Mucosa of descending colon (tissue), 3 donors: ENCODE results near the gene OTOP3. TPM values are rescaled to one million over a fixed set of nuclear protein-coding genes. Genes with fewer than 3 reads are reported as not detected.

Experiments used
- ATAC-seq: fragments of 200-7000 bp; cut with Tn5 transposase; one replicate; pipeline ENCODE4 v1.9.1; 2020; ENCODE audit warnings: mild to moderate bottlenecking, moderate library complexity
- DNase-seq, 3 donors: peaks; one replicate each; pipeline ENCODE4 v3.0.0-alpha.2; 2020
- H3K36me3 ChIP-seq: fragments of 200-600 bp; one replicate; pipeline ENCODE4 v1.8.0; 2021; ENCODE audit warnings: low read depth, mild to moderate bottlenecking
- H3K4me1 ChIP-seq: fragments of 200-600 bp; one replicate; pipeline ENCODE4 v1.8.0; 2021; ENCODE audit warnings: low read depth, mild to moderate bottlenecking
- H3K4me3 ChIP-seq: fragments of 200-600 bp; one replicate; pipeline ENCODE4 v1.8.0; 2021; ENCODE audit warnings: mild to moderate bottlenecking
- H3K9me3 ChIP-seq: fragments of 200-600 bp; one replicate; pipeline ENCODE4 v1.8.0; 2021; ENCODE audit warnings: mild to moderate bottlenecking
- CTCF ChIP-seq: fragments of 200-600 bp; IDR thresholded peaks from one replicate; pipeline ENCODE4 v1.8.0; 2022; ENCODE audit warnings: antibody characterized with exemption, mild to moderate bottlenecking
- intact Hi-C, 2 donors: fragments of 100-400 bp; cut with DNase I in 1 of 2; cut with micrococcal nuclease in 1 of 2; formaldehyde crosslinking; loops; one replicate each; pipeline versions ENCODE4 v1.11.0 to v1.11.1; 2022; cut with DNase I, micrococcal nuclease
- total RNA-seq, 3 donors: library from RNA; stranded (reverse); fragmentation: NEBNext Ultra II Directional in 2 of 3; extraction: Animal tissue kit (Norgen Biotek cat#: 25700) in 2 of 3; gene quantifications; one replicate each; pipeline versions ENCODE4 v1.2.1 to v1.2.4, GENCODE V29; 2021 to 2023
- donor health status: DM: no; HTN: no; CAD: no; lungs with moderate emphysema.
- donor health status: DM: no; HTN: no; CAD: no.
- donor health status: DM: no; HTN: yes; CAD: no.

Gene OTOP3
- total RNA-seq, 3 donors from 2014 or later = 0.38 to 2.8 (median 1.5) TPM

GRCh38 chr17:74947041-74947754, 11.5 kb downstream of the OTOP3 start:
- intact Hi-C loops = no loop called here
- H3K4me3 ChIP-seq = no peak overlapping the region
- DNase-seq (no peak), ATAC-seq (no peak)
- H3K4me1 ChIP-seq = no peaks in the 10 kb centered on the region
- no peaks in the 10 kb centered on the region for H3K9me3 ChIP-seq
- no peak for TF ChIP-seq CTCF
- H3K36me3 ChIP-seq = no peaks in the 10 kb centered on the region

GRCh38 chr17:74949455-74950115, 13.9 kb downstream of the OTOP3 start:
- no peak for TF ChIP-seq CTCF

GRCh38 chr17:74950207-74950606, 14.5 kb downstream of the OTOP3 start:
- no peaks in the 10 kb centered on the region for H3K9me3 ChIP-seq
- DNase-seq (no peak), ATAC-seq (peak; percentile 9)
- H3K4me3 ChIP-seq = no peak overlapping the region
- no peak for TF ChIP-seq CTCF
- intact Hi-C loops = no loop called here
- H3K36me3 ChIP-seq = no peaks in the 10 kb centered on the region
- peaks cover 9% of the 10 kb centered on the region for H3K4me1 ChIP-seq

More at GRCh38 chr17:74949455-74950115, 13.9 kb downstream of the OTOP3 start:
- H3K4me3 ChIP-seq = no peak overlapping the region
- intact Hi-C loops = no loop called here
- ATAC-seq (no peak), DNase-seq (no peak)
- peaks cover 9% of the 10 kb centered on the region for H3K4me1 ChIP-seq
- H3K9me3 ChIP-seq = no peaks in the 10 kb centered on the region
- H3K36me3 ChIP-seq = no peaks in the 10 kb centered on the region

GRCh38 chr17:74951065-74951464, 15.4 kb downstream of the OTOP3 start:
- H3K4me3 ChIP-seq = no peak overlapping the region
- no peak for TF ChIP-seq CTCF
- peaks cover 9% of the 10 kb centered on the region for H3K4me1 ChIP-seq
- intact Hi-C loops = no loop called here
- DNase-seq = no peak
- H3K36me3 ChIP-seq = no peaks in the 10 kb centered on the region
- no peaks in the 10 kb centered on the region for H3K9me3 ChIP-seq
- no peak for ATAC-seq

GRCh38 chr17:74951680-74952421, 16.2 kb downstream of the OTOP3 start:
- intact Hi-C loops = no loop called here
- no peak for ATAC-seq
- TF ChIP-seq CTCF = no peak
- Histone ChIP-seq H3K4me1 (peaks cover 9% of the 10 kb centered on the region), H3K9me3 (no peaks in the 10 kb centered on the region), H3K36me3 (no peaks in the 10 kb centered on the region), H3K4me3 (no peak overlapping the region)
- no peak for DNase-seq
